Measurements from ENCODE around the gene INCENP. TPM values are rescaled to one million over a fixed set of nuclear protein-coding genes. Genes with fewer than 3 reads are reported as not detected.

The INCENP gene
- total RNA-seq, 1 donor: 47.5 TPM

DNA sequence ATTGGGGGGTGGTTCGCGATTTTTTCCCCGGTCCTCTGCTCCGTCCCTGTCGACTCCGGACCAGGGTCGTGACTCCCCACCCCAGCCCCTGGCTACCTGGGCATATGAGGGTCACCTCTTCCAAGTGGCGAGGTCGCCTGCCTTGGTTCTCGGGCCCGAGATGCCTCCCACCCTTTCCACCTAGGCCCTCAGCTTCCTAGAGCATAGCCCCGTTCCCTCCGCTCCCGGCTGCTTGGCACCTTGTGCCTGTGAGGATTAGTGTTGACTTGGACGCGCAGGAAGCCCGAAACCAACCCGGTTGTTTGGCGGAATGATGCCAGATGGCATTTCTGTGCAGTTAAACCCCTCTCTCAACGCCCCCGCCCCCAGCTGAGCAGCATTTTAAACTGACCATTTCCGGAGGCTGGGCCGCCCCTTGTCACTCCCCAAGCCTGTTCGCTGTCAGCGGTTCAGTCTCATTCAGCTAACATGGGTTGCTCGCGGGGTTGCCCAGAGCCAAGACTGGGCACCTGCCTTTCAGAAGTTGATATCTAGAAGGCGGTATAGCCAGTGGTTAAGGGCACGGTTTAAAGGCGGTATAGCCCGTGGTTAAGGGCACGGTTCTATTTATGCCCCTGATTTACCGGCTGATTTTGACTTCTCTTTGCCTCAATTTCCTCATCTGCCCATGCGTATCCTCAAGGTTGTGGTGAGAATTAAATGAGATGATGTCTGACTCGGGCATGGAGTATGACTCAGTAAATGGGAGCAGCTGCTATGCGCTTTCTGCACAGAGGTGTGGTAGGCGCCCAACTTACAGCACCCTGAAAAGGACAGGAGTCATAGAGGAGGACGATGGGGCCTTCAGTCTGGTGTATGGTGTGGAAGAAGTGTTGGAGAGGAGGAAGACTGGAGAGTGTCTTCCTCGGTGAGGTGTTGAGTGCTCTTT lies 639 bp downstream of the INCENP start:
- H3K4me3 ChIP-seq (ENCODE audit: low read depth, low read length): peak overlapping the region; percentile 99
- no peak for DNase-seq (ENCODE audit: low read depth)
- TF ChIP-seq, protein P1, sequence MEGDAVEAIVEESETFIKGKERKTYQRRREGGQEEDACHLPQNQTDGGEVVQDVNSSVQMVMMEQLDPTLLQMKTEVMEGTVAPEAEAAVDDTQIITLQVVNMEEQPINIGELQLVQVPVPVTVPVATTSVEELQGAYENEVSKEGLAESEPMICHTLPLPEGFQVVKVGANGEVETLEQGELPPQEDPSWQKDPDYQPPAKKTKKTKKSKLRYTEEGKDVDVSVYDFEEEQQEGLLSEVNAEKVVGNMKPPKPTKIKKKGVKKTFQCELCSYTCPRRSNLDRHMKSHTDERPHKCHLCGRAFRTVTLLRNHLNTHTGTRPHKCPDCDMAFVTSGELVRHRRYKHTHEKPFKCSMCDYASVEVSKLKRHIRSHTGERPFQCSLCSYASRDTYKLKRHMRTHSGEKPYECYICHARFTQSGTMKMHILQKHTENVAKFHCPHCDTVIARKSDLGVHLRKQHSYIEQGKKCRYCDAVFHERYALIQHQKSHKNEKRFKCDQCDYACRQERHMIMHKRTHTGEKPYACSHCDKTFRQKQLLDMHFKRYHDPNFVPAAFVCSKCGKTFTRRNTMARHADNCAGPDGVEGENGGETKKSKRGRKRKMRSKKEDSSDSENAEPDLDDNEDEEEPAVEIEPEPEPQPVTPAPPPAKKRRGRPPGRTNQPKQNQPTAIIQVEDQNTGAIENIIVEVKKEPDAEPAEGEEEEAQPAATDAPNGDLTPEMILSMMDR (IDR thresholded peaks at IDR 0.05; ENCODE audit: insufficient read depth, low read length): no peak

DNA sequence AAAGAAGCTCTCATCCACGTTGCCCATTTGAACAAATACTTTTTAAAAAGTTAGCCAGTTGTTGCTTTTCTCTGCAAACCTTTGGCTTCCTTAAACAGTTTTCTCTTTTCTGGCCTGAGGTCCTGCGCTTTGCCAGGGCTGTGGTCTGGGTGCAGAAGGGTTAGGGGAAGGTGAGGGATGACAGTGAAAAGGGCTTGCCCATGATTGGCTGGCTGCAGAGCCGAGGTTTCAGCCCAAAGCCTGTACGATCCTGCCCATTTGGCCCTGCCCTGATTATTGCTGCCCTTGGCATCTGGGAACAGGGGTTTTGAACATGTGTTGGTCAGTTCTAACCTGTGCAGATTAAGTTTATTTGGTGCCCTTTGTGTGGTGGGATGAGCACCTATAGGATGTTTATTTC lies 1.5 kb downstream of the INCENP start:
- no peak for DNase-seq (ENCODE audit: low read depth)
- peak overlapping the region; percentile 99 for H3K4me3 ChIP-seq (ENCODE audit: low read depth, low read length)
- TF ChIP-seq, protein P1 (IDR thresholded peaks at IDR 0.05; ENCODE audit: insufficient read depth, low read length): no peak

DNA sequence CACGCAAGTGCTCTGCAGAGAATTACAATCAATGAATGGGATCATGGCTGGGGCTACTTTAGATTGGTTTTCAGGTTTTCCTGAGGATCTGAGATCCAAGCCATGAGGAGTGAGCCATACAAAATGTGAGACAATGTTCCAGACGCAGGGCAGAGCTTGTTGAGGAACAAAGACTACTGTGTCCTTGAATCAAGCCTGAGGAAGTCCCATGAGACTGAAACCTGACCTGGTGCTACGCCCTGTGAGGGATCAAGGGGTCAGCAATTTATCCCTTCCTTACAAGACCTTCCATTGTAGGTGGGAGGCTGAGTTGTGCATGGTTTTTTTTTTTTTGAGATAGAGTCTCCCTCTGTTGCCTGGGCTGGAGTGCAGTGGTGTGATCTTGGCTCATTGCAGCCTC lies 2.1 kb downstream of the INCENP start:
- TF ChIP-seq, protein P1 (IDR thresholded peaks at IDR 0.05; ENCODE audit: insufficient read depth, low read length): no peak
- H3K4me3 ChIP-seq (ENCODE audit: low read depth, low read length): no peak overlapping the region
- DNase-seq (ENCODE audit: low read depth): no peak

DNA sequence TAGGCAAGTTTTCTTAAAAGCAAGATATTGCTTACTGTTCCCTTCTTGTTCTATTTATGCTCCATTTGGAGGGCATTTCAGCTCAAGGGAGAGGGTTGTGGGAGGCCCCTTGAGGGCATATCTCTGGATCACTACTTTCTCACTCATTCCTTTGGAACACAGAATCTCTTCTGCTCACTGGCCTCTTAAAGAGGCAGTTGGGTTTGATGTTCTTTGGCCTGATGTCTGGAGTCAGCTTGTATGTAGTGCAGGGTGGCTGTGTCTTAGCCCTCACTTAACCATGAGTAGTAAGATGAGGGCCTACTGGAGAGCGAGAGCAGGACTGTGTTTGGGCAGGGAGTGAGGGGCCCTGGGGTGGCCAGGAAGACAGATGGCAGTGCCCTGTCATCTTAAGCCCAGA lies 3.6 kb downstream of the INCENP start:
- TF ChIP-seq, protein P1 (IDR thresholded peaks at IDR 0.05; ENCODE audit: insufficient read depth, low read length): no peak
- no peak for DNase-seq (ENCODE audit: low read depth)

DNA sequence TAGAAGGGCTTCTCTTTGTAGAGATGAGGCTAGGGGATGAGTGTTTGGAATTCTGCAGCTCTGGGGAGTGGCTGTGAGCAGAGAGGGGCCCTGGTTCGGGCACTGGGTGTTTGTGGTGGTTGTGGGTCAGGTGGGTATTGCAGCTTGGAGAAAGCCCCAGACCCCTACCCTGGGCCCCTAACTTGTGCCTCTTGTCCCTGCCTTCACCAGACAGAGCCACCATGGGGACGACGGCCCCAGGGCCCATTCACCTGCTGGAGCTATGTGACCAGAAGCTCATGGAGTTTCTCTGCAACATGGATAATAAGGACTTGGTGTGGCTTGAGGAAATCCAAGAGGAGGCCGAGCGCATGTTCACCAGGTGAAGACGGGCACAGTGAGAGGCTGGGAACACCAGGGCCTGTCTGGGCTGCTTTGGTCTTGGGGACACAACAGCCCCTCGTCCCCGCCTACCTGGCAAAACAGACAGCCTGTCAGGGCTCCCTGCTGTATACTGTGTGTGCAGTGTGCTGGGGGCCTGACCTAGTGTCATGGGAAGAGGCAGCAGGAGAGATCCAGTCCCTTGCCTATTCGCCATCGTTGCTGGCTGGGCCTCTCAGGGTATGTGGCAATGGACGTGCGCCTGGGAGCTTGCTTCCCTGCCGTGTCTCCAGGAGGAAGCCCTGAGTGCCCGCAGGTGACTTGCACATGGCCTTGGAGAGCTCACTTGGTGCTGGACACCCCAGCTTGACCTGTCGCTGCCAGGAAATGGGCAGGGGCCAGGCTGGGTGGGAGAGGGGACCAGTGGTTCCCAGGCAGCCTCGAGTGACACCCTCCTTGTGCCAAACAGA lies 4.3 kb downstream of the INCENP start:
- no peak overlapping the region for H3K4me3 ChIP-seq (ENCODE audit: low read depth, low read length)
- DNase-seq (ENCODE audit: low read depth): no peak
- TF ChIP-seq, protein P1 (IDR thresholded peaks at IDR 0.05; ENCODE audit: insufficient read depth, low read length): no peak

More for the DNA sequence above, 3.6 kb downstream of the INCENP start:
- H3K4me3 ChIP-seq (ENCODE audit: low read depth, low read length): no peak overlapping the region

DNA sequence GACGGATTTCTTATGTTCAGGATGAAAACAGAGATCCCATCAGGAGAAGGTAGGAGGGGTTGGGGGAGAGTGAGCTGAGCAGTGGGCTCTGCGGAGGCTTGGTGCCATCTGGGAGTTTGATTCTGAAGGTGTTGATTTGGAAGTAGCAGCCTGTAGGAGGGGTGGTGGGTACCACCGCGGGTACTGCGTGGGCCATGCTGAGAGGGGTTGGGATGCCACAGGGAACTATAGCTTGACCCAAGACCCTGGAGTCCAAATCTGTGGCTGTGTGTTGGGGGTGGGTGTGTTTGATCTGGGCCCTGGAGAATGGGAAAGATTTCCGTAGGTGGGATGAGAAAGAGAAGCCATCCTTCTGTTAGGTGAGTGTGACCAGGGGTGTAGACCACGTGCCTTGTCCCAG lies 5.0 kb downstream of the INCENP start:
- DNase-seq (ENCODE audit: low read depth): no peak
- no peak overlapping the region for H3K4me3 ChIP-seq (ENCODE audit: low read depth, low read length)
- TF ChIP-seq, protein P1 (IDR thresholded peaks at IDR 0.05; ENCODE audit: insufficient read depth, low read length): no peak
